ENCODE data around the gene MYH10.

The MYH10 gene

GRCh38 chr17:8630802-8631553, 453 bp upstream of the MYH10 start:
- TF ChIP-seq ZNF274 (IDR thresholded peaks at IDR 0.05; ENCODE audit: low read depth, low read length): no peak
- peak overlapping the region; percentile 73 for H3K4me3 ChIP-seq (ENCODE audit: low read length)

GRCh38 chr17:8629371-8630226, 926 bp downstream of the MYH10 start:
- TF ChIP-seq ZNF274 (IDR thresholded peaks at IDR 0.05; ENCODE audit: low read depth, low read length): no peak
- H3K4me3 ChIP-seq (ENCODE audit: low read length): peak overlapping the region; percentile 73

GRCh38 chr17:8628609-8629169, 1.8 kb downstream of the MYH10 start:
- H3K4me3 ChIP-seq (ENCODE audit: low read length): no peak overlapping the region; the same call in 1 of the 2 replicates
- TF ChIP-seq ZNF274 (IDR thresholded peaks at IDR 0.05; ENCODE audit: low read depth, low read length): no peak

GRCh38 chr17:8628172-8628571, 2.4 kb downstream of the MYH10 start:
- no peak for TF ChIP-seq ZNF274 (IDR thresholded peaks at IDR 0.05; ENCODE audit: low read depth, low read length)
- no peak overlapping the region for H3K4me3 ChIP-seq (ENCODE audit: low read length)

- TF ChIP-seq ZNF274 (IDR thresholded peaks at IDR 0.05; ENCODE audit: low read depth, low read length): no peak
Measured at GRCh38 chr17:8623591-8623990, 6.9 kb downstream of the MYH10 start.

GRCh38 chr17:8622191-8622590, 8.3 kb downstream of the MYH10 start:
- no peak overlapping the region for H3K4me3 ChIP-seq (ENCODE audit: low read length)

More at GRCh38 chr17:8623591-8623990, 6.9 kb downstream of the MYH10 start:
- no peak overlapping the region for H3K4me3 ChIP-seq (ENCODE audit: low read length)

GRCh38 chr17:8621585-8621984, 8.9 kb downstream of the MYH10 start:
- no peak overlapping the region for H3K4me3 ChIP-seq (ENCODE audit: low read length)
- TF ChIP-seq ZNF274 (IDR thresholded peaks at IDR 0.05; ENCODE audit: low read depth, low read length): no peak

More at GRCh38 chr17:8622191-8622590, 8.3 kb downstream of the MYH10 start:
- TF ChIP-seq ZNF274 (IDR thresholded peaks at IDR 0.05; ENCODE audit: low read depth, low read length): no peak

GRCh38 chr17:8619294-8619693, 11.2 kb downstream of the MYH10 start:
- no peak overlapping the region for H3K4me3 ChIP-seq (ENCODE audit: low read length)
- TF ChIP-seq ZNF274 (IDR thresholded peaks at IDR 0.05; ENCODE audit: low read depth, low read length): no peak

- H3K4me3 ChIP-seq (ENCODE audit: low read length): no peak overlapping the region
- TF ChIP-seq ZNF274 (IDR thresholded peaks at IDR 0.05; ENCODE audit: low read depth, low read length): no peak
Measured at GRCh38 chr17:8618825-8619224, 11.7 kb downstream of the MYH10 start.

GRCh38 chr17:8614988-8615387, 15.5 kb downstream of the MYH10 start:
- no peak for TF ChIP-seq ZNF274 (IDR thresholded peaks at IDR 0.05; ENCODE audit: low read depth, low read length)
- H3K4me3 ChIP-seq (ENCODE audit: low read length): no peak overlapping the region

GRCh38 chr17:8611619-8612298, 18.8 kb downstream of the MYH10 start:
- TF ChIP-seq ZNF274 (IDR thresholded peaks at IDR 0.05; ENCODE audit: low read depth, low read length): no peak
- no peak overlapping the region for H3K4me3 ChIP-seq (ENCODE audit: low read length)

GRCh38 chr17:8611137-8611536, 19.4 kb downstream of the MYH10 start:
- H3K4me3 ChIP-seq (ENCODE audit: low read length): no peak overlapping the region
- TF ChIP-seq ZNF274 (IDR thresholded peaks at IDR 0.05; ENCODE audit: low read depth, low read length): no peak

- no peak for TF ChIP-seq ZNF274 (IDR thresholded peaks at IDR 0.05; ENCODE audit: low read depth, low read length)
- no peak overlapping the region for H3K4me3 ChIP-seq (ENCODE audit: low read length)
Measured at GRCh38 chr17:8610558-8610957, 20.0 kb downstream of the MYH10 start.

- no peak for TF ChIP-seq ZNF274 (IDR thresholded peaks at IDR 0.05; ENCODE audit: low read depth, low read length)
- H3K4me3 ChIP-seq (ENCODE audit: low read length): no peak overlapping the region
Measured at GRCh38 chr17:8609910-8610309, 20.6 kb downstream of the MYH10 start.
